Activated T-cell treated with anti-CD3 and anti-CD28 coated beads, Interleukin-2, amount 50 U/mL, for 48 hours (primary cell): Measurements from ENCODE around the gene RTP1.
"Not testable (repeated sequence)": the region's sequence is repeated elsewhere in the genome, so short reads cannot be mapped to it uniquely, and the experiment has no call there.

Source experiments
- DNase-seq, 2 experiments: peaks; one replicate each; pipeline ENCODE4 v3.0.0-alpha.2; 2020

Gene RTP1

GRCh38 chr3:187199463-187200050 is 2.3 kb downstream of the RTP1 start:
- DNase-seq, result not testable (repeated sequence)

DNA sequence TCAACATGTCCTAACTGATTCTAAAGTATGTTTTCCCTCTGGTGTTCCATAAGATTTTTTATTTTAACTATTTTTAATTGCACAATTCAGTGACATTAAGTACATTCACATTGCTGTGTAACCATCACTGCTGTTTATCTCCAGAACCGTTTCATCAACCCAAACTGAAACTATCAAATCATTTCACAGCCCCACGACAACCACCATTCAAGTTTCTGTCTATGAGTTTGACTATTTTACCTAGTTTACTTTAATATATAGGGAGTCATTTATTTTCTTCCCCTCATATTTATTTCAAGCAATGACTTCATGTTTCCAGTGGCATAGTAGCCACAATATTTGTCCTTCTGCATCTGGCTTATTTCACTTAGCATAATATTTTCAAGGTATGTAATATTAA is 8.4 kb downstream of the RTP1 start:
- DNase-seq, result no peak

- DNase-seq, result no peak
These were observed 9.8 kb downstream of the RTP1 start for GRCh38 chr3:187207062-187207461.

DNA sequence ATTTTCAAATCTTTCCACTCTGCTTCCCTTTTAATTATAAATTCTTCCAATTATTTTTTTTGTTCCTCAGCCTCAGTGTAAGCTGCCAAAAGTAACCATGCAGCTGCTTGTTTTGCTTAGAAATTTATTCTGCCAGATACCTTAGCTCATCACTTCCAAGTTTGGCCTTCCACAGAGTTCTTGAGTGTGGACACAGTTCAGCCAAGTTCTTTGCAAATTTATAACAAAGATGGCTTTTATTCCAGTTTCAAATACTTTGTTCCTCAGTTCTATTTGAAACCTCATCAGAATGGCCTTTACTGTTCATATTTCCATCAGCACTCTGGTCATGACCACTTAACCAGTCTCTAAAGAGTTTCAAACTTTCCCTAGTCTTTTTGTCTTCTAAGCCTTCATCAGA is 10.3 kb downstream of the RTP1 start:
- no peak for DNase-seq

GRCh38 chr3:187208159-187208558 is 10.9 kb downstream of the RTP1 start:
- no peak for DNase-seq

GRCh38 chr3:187209491-187209890 is 12.2 kb downstream of the RTP1 start:
- no peak for DNase-seq

DNA sequence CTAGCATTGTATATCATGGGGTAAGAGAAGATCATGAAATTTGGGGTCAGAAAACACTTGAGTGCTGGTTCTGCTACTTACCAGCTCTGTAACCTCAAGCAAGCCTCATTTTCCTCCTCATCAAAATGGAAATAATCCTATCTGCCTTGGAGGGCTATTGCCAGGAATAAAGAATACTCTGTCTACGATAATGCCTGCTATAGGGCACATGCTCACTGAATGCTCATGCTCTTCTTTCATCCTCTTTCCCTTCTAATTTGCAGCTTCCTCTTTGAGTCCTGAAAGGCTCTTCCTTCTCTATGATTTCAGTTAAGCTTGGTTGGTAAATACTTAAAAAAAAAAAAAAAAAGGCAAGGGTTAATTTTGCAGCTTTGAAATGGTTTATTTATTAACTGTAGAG is 12.8 kb downstream of the RTP1 start:
- DNase-seq, result no peak

- DNase-seq, result no peak
These were observed 13.4 kb downstream of the RTP1 start for GRCh38 chr3:187210545-187211327.

- DNase-seq, result no peak
These were observed 14.4 kb downstream of the RTP1 start for GRCh38 chr3:187211532-187212195.

DNA sequence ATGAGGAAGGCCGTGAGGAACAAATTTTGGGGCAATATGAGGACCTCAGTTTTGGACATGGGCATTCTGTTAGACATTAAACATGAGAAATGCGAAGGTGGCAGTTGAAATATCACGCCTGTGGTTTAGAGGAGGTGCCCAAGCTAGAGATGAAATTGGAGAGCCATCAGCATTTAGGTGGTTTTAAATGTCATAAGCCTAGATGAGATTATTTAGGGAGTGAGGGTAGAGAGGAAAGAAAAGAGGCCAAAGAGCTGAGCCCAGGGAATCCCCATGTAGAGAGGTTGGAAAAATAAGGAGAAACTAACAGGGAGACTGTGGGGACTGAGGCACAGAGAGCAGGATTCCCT is 14.9 kb downstream of the RTP1 start:
- no peak for DNase-seq

DNA sequence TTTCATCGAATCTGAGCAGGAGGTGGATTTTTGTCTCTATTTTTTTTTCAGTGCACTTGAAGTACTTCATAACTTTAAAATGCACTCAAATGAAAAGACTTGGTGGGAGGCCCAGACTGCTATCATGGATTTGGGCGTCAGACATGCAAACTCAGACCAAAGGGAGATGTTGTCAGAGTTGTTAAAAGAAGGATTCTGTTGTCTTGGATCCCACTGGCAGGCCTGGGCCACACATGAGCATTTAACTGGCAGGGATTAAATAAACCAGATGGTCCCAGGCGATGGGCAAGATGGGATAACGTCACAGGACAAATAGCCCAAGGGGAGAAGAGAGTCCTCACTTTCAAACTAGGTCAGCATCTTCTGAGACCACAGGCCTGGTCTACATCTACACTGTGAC is 15.4 kb downstream of the RTP1 start:
- no peak for DNase-seq

GRCh38 chr3:187213616-187214015 is 16.3 kb downstream of the RTP1 start:
- DNase-seq, result no peak

DNA sequence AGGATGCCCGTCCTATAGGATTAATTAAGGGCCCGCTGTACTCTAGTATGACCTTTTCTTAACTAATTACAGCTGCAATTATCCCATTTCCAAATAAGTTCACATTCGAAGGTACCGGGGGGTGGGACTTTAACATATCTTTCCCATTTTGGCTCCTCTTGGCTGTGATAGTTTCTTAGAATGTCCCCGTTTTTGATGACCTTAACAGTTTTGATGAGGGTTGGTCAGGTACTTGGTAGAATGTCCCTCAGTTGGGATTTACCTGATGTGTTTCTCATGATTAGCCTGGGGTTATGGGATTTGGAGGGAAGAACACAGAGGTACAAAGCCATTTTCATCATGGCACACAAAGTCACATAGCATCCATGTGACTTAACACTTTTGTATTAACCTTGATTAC is 18.2 kb downstream of the RTP1 start:
- no peak for DNase-seq

GRCh38 chr3:187222801-187223200 is 25.5 kb downstream of the RTP1 start:
- no peak for DNase-seq

- no peak for DNase-seq
These were observed 26.5 kb downstream of the RTP1 start for GRCh38 chr3:187223799-187224198.

DNA sequence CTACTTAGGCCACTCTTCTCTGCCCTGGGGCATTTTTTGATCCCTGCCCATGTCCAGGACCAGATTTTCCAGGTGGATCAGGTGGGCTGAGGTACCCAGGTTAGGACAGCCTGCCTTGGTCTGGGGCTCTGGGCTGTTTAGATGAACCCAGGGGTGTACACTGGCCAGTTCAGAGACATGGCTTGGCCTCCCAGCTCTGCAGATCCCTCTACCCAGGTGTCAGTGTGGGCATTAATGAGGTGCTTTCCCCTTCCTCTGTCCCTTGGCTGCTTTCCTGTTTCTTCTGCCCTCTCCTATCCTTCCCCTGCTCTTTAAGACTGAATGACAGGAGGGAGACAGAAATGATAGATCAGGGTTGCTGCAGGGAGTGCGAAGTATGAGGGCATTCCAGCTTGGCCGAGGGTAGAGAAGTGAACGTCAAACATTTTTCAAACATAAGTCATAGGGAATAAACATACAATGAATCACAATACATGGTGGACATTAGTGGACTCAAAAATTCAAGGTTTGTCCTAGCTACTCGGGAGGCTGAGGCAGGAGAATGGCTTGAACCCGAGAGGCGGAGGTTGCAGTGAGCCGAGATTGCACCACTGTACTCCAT is 30.5 kb downstream of the RTP1 start:
- DNase-seq, result no peak

GRCh38 chr3:187228740-187229139 is 31.5 kb downstream of the RTP1 start:
- no peak for DNase-seq

DNA sequence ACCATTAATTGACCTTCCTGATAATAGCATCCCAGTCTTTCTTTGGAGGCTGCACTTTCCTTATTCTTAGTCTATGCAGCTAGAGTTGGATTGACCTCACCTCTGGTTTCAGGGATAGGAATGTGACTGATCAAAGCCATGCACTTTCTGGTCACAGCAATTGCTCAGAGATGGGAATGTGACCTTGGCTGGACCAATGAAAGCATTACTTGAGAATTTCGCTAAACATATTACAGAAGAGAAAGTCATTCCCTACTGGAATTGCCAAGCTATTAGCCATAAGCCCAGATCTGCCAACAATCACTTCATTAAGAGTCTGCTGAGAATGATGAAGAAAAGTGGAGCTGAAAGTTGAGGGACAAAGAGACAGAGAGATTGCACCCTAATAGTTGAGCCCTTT is 32.7 kb downstream of the RTP1 start:
- no peak for DNase-seq

- DNase-seq, result no peak
These were observed 39.7 kb downstream of the RTP1 start for GRCh38 chr3:187236962-187237361.

- DNase-seq, result no peak
These were observed 40.5 kb downstream of the RTP1 start for GRCh38 chr3:187237741-187238140.

GRCh38 chr3:187238239-187238638 is 41.0 kb downstream of the RTP1 start:
- no peak for DNase-seq

GRCh38 chr3:187238835-187239234 is 41.5 kb downstream of the RTP1 start:
- DNase-seq, result not testable (repeated sequence)

- no peak for DNase-seq
These were observed 45.1 kb downstream of the RTP1 start for GRCh38 chr3:187242435-187242834.

- DNase-seq, result no peak
These were observed 45.6 kb downstream of the RTP1 start for GRCh38 chr3:187242900-187243299.
